GM10266 (cell line): Measurements from ENCODE around the gene PLCL1.
"Not testable (repeated sequence)": the region's sequence is repeated elsewhere in the genome, so short reads cannot be mapped to it uniquely, and the experiment has no call there.

Experiments
- DNase-seq: peaks from one replicate; pipeline ENCODE4 v3.0.0; 2012; ENCODE audit errors: extremely low spot score
- TF ChIP-seq, protein P1 (sequence below): IDR thresholded peaks from 2 replicates; pipeline ENCODE4 v1.5.1; 2012; ENCODE audit warnings: mild to moderate bottlenecking, low read depth; ENCODE audit not compliant: control insufficient read depth, insufficient read depth; ENCODE audit errors: missing control alignments

Gene PLCL1

DNA sequence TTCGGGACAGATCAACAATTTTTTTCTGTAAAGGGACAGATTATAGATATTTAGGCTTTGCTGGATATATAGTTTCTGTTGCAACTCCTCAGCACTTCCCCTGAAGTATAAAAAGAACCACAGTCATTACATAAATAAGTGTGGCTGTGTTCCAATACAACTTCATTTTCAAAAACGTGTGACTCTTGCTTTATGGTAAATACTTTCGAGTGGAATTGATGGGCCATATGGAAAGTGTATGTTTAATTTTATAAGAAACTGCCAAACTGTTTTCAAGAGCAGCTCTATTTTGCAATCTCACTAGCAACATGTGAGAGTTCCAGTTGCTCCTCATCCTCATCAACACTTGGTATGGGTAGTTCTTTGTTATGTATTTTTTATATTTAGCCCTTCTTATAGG, 370.9 kb downstream of the PLCL1 start:
- no peak for DNase-seq
- TF ChIP-seq, protein P1, sequence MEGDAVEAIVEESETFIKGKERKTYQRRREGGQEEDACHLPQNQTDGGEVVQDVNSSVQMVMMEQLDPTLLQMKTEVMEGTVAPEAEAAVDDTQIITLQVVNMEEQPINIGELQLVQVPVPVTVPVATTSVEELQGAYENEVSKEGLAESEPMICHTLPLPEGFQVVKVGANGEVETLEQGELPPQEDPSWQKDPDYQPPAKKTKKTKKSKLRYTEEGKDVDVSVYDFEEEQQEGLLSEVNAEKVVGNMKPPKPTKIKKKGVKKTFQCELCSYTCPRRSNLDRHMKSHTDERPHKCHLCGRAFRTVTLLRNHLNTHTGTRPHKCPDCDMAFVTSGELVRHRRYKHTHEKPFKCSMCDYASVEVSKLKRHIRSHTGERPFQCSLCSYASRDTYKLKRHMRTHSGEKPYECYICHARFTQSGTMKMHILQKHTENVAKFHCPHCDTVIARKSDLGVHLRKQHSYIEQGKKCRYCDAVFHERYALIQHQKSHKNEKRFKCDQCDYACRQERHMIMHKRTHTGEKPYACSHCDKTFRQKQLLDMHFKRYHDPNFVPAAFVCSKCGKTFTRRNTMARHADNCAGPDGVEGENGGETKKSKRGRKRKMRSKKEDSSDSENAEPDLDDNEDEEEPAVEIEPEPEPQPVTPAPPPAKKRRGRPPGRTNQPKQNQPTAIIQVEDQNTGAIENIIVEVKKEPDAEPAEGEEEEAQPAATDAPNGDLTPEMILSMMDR, result no peak

DNA sequence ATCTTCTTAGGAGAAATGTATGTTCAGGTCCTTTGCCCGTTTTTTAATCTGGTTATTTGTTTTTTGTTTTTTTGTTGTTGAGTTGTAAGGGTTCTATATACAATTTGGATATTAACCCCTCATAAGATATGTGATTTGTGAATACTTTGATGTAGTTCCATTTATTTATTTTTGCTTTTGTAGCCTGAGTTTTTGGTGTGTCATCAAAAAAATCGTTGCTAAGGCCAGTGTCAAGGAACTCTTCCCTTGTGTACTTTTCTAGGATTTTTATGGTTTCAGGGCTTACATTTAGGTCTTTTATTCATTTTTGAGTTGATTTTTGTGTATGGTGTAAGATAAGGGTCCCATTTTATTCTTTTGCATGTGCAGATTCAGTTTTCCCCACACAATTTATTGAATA, 372.6 kb downstream of the PLCL1 start:
- TF ChIP-seq, protein P1, result no peak
- DNase-seq, result no peak

DNA sequence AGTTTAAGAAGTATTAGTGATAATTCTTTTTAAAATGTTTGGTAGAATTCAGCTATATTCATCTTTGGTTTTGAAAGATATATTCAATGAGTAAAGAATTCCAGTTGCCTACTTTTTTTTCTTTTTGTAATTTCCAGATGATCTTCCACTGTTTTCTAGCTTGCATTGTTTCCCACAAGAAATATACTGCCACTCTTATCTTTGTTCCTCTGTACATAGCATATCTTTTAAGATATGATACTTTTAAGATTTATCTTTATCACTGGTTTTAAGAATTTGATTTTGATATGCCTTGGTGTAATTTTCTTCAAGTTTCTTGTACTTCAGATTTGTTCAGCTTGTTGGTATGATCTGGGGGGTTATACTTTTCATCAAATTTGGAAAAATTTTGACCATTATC, 374.4 kb downstream of the PLCL1 start:
- TF ChIP-seq, protein P1, result no peak
- no peak for DNase-seq

DNA sequence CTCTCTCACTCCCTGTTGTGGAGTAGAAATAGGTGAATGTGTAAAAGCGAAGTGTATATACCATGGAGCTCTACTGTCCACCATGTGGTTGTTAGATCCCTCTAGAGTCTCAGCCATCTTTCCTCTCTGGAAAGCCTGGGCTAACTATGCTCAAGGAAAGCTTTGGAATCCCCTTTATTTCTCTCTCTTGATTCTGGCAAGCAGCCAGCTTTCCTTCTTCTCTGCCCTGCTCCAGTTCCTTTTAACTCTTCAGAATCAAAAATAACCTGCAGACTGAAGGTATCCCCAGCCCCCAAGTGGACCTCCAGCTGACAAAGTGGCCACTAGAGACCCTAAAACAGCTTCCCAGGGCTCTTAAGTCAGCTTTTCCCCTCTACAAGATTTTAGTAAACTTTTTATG, 381.9 kb downstream of the PLCL1 start:
- TF ChIP-seq, protein P1, result no peak
- no peak for DNase-seq

DNA sequence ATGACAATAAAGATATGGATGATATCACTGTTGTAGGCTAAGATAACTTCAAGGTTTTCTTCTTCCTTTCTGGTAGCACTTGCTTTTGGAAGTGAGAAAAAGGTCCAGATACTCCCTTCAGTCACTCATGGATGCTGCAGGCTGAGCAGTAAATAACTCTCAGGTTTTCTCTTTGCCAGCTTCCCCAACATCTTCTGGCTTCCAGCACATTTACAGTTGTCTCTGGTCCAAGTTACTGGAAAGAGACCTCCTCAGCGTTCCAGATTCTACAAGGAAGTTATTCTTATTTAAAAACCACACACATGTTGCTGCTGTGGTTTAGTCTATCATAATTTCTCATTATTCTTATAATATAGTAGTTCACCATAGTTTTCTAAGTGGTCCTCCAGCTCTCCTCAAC, 383.4 kb downstream of the PLCL1 start:
- DNase-seq, result no peak
- TF ChIP-seq, protein P1, result no peak

DNA sequence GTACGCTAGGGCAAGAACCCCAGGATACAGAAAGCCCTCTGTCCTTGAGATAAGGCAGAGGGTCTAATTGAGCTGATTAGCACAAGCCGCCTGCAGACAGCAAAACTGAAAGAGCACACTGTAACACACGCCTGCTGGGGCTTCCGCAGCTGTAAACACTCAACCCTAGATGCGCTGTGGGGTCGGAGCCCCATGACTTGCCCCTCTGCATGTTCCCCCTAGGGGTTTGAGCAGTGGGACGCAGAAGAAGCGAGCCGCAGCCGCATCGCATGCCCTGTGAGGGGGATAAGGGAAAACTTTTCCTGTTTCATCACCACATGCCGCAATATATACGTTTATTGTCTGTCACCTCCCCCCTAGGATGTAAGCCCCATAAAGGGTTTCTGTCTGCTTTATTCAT, 384.6 kb downstream of the PLCL1 start:
- TF ChIP-seq, protein P1, result no peak
- DNase-seq, result no peak

DNA sequence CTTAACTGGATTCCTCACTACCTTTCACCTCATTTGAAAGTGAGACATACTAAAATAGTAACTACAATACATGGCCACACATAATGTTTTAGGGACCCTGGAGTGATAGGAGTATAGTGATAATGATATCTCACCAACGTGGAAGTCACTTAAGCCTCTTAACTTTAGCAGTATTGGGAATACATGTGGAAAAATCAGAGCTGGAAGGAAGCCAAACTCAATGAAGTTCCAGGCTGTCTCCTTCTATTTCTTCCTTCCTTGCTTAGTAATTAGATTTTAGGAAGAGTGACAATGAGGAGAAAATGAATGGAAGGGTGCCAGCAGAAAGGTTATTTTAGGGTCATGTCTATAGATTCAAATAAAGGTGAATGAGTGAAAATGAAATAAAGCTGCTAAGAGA, 387.3 kb downstream of the PLCL1 start:
- TF ChIP-seq, protein P1, result no peak
- DNase-seq, result no peak

DNA sequence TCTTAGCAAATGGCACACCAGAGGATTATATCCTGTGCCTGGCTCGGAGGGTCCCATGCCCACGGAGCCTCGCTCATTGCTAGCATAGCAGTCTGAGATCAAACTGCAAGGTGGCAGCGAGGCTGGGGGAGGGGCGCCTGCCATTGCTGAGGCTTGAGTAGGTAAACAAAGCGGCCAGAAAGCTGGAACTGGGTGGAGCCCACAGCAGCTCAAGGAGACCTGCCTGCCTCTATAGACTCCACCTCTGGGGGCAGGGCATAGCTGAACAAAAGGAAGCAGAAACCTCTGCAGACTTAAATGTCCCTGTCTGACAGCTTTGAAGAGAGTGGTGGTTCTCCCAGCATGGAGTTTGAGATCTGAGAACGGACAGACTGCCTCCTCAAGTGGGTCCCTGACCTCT, 392.2 kb downstream of the PLCL1 start:
- DNase-seq, result not testable (repeated sequence)
